Stimulated activated CD4-positive, alpha-beta T cell treated with anti-CD3 and anti-CD28 coated beads, Interleukin-12 subunit alpha, Interleukin-12 subunit beta, amount 100 ng/mL, for 4 hours (primary cell): ENCODE results near the gene SBK3.
"Not testable (repeated sequence)": the region's sequence is repeated elsewhere in the genome, so short reads cannot be mapped to it uniquely, and the experiment has no call there.

Source experiments
- DNase-seq: peaks from one replicate; pipeline ENCODE4 v3.0.0-alpha.2; 2020

Gene SBK3

GRCh38 chr19:55545443-55545842, at the start of gene SBK3:
Gene SBK3 (minus strand): TSS chr19:55545543. CDS start chr19:55545543, 0 bp downstream.
- DNase-seq, result no peak

DNA sequence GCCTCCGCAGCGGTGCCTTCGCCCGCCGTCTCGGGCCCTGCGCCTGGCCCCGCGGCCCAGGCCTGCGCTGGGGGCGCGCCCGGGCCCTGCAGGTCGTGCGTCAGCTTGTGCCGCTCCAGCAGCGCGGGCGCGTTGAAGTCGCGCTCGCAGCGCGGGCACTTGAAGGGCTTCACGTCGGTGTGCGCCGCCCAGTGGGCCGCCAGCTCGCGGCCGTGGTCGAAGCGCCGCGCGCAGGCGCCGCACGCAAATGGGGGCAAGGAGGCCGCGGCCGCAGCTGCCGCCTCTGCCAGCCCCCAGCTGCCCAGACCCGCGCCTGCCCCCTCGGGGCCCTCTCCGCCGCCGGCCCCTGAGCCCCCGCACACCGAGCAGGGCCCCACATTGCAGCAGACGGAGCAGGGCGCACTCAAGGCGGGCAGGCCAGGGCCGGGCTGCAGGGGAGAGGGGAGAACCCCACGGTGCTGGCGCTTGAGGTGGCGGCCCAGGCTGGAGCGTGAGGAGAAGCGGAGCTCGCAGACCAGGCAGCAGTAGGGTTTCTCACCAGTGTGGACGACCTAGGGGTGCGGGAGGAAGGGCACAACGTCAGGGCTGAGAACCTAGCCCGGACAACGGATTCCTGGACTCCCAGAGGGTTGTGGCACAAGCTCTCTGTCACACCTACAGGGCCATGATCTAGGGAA, 47.9 kb upstream of the SBK3 start:
- no peak for DNase-seq

GRCh38 chr19:55592391-55593090, 47.2 kb upstream of the SBK3 start:
- no peak for DNase-seq

GRCh38 chr19:55591555-55591954, 46.2 kb upstream of the SBK3 start:
- DNase-seq, result no peak

DNA sequence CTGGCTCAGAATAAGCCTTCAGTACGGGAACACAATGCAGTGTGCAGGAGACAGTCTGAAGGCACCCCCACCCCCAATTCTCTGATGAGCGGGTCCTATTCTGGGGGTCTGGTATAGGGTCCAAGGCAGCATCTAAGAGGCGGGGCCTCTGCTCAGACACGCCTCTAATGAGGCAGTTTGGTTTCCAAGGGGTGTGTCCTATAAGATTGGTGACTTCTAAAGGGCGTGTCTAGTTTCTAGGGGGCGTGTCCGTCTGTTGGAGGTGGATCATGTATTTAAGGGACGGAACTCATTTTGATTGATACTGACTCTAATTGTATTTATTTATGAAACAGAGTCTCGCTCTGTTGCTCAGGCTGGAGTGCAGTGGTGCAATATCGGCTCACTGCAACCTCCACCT, 45.3 kb upstream of the SBK3 start:
- DNase-seq, result no peak

DNA sequence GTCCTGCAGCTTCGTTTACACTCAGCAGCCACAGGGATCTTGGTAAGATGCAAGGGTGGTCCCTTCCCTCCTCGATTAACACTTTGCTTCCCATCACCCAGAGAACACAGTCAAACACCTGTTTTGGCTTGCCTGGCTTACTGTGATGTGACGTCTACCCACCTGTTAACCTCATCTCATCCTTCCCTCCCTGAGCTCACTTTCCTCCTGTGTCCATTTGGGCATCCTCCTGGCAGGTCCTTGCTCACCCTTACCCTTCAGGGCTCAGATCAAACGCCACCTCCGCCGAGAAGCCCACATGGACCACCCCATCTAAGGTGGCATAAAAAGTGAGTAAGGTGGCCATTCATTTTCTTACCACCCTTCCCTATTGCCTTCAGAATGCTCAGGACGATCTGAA, 44.8 kb upstream of the SBK3 start:
- no peak for DNase-seq

- no peak for DNase-seq
Observed at GRCh38 chr19:55588738-55589137, 43.4 kb upstream of the SBK3 start.

- DNase-seq, result peak; percentile 91
Observed at GRCh38 chr19:55586976-55587668, 41.8 kb upstream of the SBK3 start.

GRCh38 chr19:55585658-55586339, 40.5 kb upstream of the SBK3 start:
- DNase-seq, result peak; percentile 62

DNA sequence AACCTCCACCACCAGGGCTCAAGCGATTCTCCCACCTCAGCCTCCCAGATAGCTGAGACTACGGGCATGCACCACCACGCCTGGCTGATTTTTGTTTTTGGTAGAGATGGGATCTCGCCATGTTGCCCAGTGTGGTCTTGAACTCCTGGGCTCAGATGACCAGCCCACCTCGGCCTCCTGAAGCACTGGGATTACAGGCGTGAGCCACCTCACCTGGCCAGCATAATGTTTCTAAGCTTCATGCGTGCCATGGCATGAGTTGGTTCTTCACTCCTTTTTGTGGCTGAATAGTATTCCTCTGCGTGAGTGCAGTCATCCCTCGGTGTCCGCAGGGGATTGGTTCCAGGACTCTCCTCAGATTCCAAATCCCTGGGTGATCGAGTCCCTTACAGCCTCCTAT, 39.5 kb upstream of the SBK3 start:
- DNase-seq, result no peak

GRCh38 chr19:55583897-55584296, 38.6 kb upstream of the SBK3 start:
- DNase-seq, result not testable (repeated sequence)

- DNase-seq, result not testable (repeated sequence)
Observed at GRCh38 chr19:55582284-55582683, 36.9 kb upstream of the SBK3 start.

DNA sequence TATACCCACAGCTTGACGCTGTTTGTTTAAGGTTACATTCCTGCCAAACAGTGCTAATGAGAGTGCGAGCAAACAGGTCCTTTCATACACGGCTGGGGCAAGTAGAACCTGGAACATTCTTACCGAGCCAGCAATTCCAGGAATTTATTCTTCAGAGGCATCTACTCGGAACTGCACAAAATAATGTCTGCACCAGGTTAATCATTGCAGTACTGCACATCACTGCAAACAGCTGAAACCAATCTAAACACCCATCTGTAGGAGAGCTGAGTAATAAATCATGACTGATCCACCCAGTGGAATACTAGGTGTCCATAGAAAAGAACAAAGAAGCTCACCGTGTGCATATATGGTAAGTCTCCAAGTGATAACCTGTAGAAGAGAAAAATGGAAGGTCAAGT, 36.5 kb upstream of the SBK3 start:
- DNase-seq, result no peak

- no peak for DNase-seq
Observed at GRCh38 chr19:55581145-55581822, 35.9 kb upstream of the SBK3 start.

- peak; percentile 78 for DNase-seq
Observed at GRCh38 chr19:55580628-55581144, 35.3 kb upstream of the SBK3 start, which contains the start of gene ZNF579. Gene ZNF579 (minus strand): TSS chr19:55580848. CDS start chr19:55579639, 1,209 bp downstream.

DNA sequence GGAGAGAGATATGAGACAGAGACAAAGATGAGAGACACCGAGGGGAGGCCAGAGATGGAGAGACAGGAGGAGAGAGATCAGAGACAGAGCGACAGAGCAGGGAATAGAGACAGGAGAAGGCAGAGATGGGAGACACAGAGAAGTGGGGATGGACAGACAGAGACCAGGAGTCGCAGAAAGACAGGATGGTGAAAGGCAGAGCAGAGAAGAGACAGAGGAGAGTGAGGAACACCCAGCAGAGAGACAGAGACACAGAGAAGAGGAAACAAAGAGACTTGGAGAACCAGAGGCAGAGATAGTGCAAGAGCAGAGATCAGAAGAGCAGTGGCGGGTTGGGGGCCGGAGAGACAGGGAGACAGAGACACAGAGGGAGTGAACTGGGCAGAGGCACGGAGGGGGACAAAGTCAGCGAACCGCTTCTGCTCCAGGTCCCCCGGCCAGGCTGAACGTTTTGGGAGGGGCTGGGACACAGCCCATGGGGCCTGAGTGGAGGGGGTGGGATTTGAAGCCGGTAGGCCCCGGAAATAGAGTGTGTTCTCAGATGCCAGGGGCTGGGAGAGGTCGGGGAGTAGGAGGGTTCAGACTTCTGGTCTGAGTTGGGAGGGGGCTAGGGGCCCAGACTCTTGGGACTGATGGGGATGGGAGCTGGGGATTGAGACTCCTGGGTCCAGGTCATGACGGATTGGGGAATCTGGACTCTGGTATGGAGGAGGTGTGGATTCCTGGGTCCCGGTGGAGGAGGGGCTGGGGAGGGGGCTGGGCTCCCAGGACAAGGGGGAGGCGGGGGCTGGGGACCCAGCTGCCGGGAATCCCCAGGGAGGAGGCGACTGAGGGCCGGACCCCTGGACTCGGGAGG, 34.7 kb upstream of the SBK3 start:
- no peak for DNase-seq

DNA sequence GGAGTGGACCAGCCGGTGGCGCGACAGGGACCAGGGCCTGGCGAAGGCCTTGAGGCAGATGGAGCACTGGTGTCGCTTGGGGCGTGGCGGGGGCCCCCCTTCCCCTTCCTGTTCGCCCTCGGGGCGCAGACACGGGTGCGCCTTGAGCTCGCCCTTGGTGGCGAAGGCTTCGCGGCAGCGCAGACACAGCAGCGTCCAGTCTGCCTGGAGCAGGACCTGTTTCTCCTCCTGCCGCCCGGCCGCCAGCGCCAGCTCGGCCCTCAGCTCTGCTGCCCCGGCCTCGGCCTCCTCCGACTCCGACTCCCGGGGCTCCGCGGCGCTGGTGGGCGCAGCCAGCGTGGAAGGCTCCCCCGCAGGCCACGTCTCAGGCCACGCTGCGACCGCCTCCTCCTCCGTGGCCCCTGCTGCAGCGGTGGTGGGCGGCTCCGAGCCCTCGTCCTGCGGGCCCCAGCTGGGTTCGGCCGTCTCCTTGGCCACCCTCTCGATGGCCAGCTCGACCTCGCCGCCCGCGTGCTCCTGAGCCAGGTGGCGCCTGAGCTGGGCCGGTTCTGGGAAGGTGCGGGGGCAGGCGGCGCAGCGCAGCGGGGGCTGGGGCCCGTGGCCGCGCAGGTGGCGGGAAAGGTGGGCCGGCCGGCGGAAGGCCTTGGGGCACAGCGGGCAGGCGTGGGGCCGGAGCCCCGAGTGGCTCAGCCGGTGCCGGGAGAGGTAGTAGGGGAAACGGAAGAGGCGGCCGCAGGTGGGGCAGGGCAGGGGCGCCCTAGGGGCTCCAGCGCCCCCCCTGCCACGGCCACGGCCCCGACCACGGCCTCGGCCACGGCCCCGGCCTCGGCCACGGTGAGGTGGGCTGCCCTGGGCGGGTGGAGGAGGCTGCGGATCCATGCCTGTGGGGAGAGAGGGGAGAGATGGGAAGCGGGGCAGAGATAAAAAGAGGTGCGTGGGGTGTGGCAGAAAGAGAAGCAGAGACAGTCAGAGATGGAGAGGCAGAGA, 33.7 kb upstream of the SBK3 start:
- no peak for DNase-seq

DNA sequence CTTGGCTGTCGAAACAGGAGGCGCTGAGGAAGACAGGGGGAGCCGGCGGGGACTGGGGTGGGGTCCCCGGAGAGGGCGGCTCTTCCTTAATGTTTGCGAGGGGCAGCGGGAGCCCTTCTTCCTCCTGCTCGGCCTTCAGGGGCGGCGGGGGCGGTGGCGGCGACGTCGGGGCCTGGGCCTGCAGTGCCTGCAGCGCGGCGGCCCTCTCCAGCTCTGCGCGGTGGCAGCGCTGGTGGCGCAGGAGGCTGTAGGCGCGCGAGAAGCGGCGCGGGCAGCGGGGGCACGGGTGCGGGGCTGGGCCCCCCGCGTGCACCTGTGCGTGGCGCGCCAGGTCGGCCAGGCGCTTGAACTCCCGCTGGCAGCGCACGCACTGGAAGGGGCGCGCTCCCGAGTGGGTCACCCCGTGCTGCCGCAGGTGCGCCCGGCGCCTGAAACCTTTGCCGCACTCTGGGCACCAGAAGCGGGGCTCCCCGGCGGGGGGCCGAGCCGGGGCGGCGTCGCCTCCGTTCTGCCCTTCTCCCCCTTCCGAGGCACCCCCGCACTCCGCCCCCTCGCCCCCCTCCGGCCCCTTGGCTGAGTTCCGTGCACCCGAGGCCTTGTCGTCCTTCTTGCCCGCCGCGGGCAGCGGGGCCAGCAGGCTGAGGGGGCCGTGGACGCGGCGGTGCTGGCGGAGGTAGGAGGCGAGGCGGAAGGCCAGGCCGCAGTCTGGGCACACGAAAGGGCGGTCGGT, 32.9 kb upstream of the SBK3 start:
- DNase-seq, result no peak

DNA sequence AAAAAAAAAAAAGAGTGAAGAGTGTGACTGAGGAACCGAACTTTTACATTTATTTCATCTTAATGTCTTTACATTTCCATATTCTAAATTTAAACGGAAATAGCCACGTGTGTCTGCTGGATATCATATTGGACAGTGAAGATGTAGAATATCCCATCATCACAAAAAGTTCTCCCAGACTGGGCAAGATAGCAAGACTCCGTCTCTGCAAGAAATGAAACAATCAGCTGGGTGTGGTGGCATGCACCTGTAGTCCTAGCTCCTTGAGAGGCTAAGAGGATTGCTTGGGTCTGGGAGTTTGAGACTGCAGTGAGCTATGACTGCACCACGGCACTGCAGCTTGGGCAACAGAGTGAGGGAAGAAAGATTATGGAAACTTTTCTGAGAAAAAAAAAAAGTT, 31.4 kb upstream of the SBK3 start:
- DNase-seq, result no peak
